H1 (cell line): ENCODE measurements around the gene RNF186.
A peak's percentile ranks its signal among the peaks of the same experiment; 100 is the strongest.

Source experiments
- ATF3 ChIP-seq: IDR thresholded peaks from 2 replicates; pipeline ENCODE4 v1.6.1; 2011; ENCODE audit warnings: low read depth, mild to moderate bottlenecking, low read length; ENCODE audit not compliant: insufficient read depth
- BACH1 ChIP-seq: IDR thresholded peaks from 2 replicates; pipeline ENCODE4 v1.6.1; 2012; ENCODE audit warnings: low read length, improper control_type of control experiment
- EZH2 ChIP-seq: fragments of 200-600 bp; sonication (generic); IDR thresholded peaks from 2 replicates; pipeline ENCODE4 v1.7.1; 2012; ENCODE audit warnings: low read depth, mild to moderate bottlenecking, moderate library complexity, low read length, inconsistent platforms; ENCODE audit not compliant: severe bottlenecking
- KDM4A ChIP-seq: IDR thresholded peaks from one replicate; pipeline ENCODE4 v1.7.1; 2012; ENCODE audit warnings: low read depth, mild to moderate bottlenecking, moderate library complexity, low read length, inconsistent platforms; ENCODE audit not compliant: severe bottlenecking
- POLR2A ChIP-seq, 2 experiments: IDR thresholded peaks; 1 replicate in 1 of 2; 2 replicates in 1 of 2; pipeline ENCODE4 v1.6.1; 2011; ENCODE audit warnings: low read depth in 2 of 2, low read length in 2 of 2, mild to moderate bottlenecking in 2 of 2; ENCODE audit errors: control extremely low read depth in 1 of 2
- POLR2AphosphoS5 ChIP-seq: IDR thresholded peaks from 2 replicates; pipeline ENCODE4 v1.6.1; 2011; ENCODE audit warnings: low read depth, low read length

- TF ChIP-seq POLR2AphosphoS5 (peak; percentile 100), BACH1 (no peak), KDM4A (no peak), EZH2 (no peak), ATF3 (no peak), POLR2A (IDR thresholded peaks at IDR 0.05; ENCODE audit: control extremely low read depth in 1 of 2, low read depth in 2 of 2, low read length in 2 of 2) (no peak)
Observed at GRCh38 chr1:19780267-19780877, 34.7 kb downstream of the RNF186 start.
